ENCODE results near the gene GBX1.

Gene GBX1

GRCh38 chr7:151167197-151167961, at the start of gene GBX1:
Gene GBX1 (minus strand): TSS chr7:151167694. CDS start chr7:151167548, 146 bp downstream.
- in situ Hi-C loops (cut with MboI; ENCODE audit: low sequenced_read_pairs) = no loop called here

GRCh38 chr7:151215396-151215795, 47.9 kb upstream of the GBX1 start:
- in situ Hi-C loops (cut with MboI; ENCODE audit: low sequenced_read_pairs) = no loop called here

- in situ Hi-C loops (cut with MboI; ENCODE audit: low sequenced_read_pairs) = no loop called here
These were observed 46.3 kb upstream of the GBX1 start for GRCh38 chr7:151213826-151214225.

- in situ Hi-C loops (cut with MboI; ENCODE audit: low sequenced_read_pairs) = no loop called here
These were observed 45.1 kb upstream of the GBX1 start for GRCh38 chr7:151212626-151213025.

GRCh38 chr7:151211155-151211772, 43.8 kb upstream of the GBX1 start:
- in situ Hi-C loops (cut with MboI; ENCODE audit: low sequenced_read_pairs) = no loop called here

- in situ Hi-C loops (cut with MboI; ENCODE audit: low sequenced_read_pairs) = no loop called here
These were observed 42.8 kb upstream of the GBX1 start, which contains the start of gene H2BK1 for GRCh38 chr7:151210087-151210854. Gene H2BK1 (minus strand): TSS chr7:151210488. CDS start chr7:151210318, 170 bp downstream.

GRCh38 chr7:151209588-151209987, 42.1 kb upstream of the GBX1 start:
- in situ Hi-C loops (cut with MboI; ENCODE audit: low sequenced_read_pairs) = no loop called here

GRCh38 chr7:151208253-151208862, 40.9 kb upstream of the GBX1 start:
- in situ Hi-C loops (cut with MboI; ENCODE audit: low sequenced_read_pairs) = no loop called here

- in situ Hi-C loops (cut with MboI; ENCODE audit: low sequenced_read_pairs) = no loop called here
These were observed 40.3 kb upstream of the GBX1 start for GRCh38 chr7:151207804-151208203.

GRCh38 chr7:151207315-151207714, 39.8 kb upstream of the GBX1 start:
- in situ Hi-C loops (cut with MboI; ENCODE audit: low sequenced_read_pairs) = no loop called here

- in situ Hi-C loops (cut with MboI; ENCODE audit: low sequenced_read_pairs) = no loop called here
These were observed 39.4 kb upstream of the GBX1 start for GRCh38 chr7:151206914-151207313.

- in situ Hi-C loops (cut with MboI; ENCODE audit: low sequenced_read_pairs) = no loop called here
These were observed 38.2 kb upstream of the GBX1 start for GRCh38 chr7:151205730-151206129.

- in situ Hi-C loops (cut with MboI; ENCODE audit: low sequenced_read_pairs) = no loop called here
These were observed 37.0 kb upstream of the GBX1 start for GRCh38 chr7:151204383-151205032.

- in situ Hi-C loops (cut with MboI; ENCODE audit: low sequenced_read_pairs) = no loop called here
These were observed 35.3 kb upstream of the GBX1 start for GRCh38 chr7:151202836-151203235.

- in situ Hi-C loops (cut with MboI; ENCODE audit: low sequenced_read_pairs) = no loop called here
These were observed 34.3 kb upstream of the GBX1 start for GRCh38 chr7:151201751-151202150.

- in situ Hi-C loops (cut with MboI; ENCODE audit: low sequenced_read_pairs) = no loop called here
These were observed 33.9 kb upstream of the GBX1 start for GRCh38 chr7:151201344-151201743.

GRCh38 chr7:151198945-151199848, 31.7 kb upstream of the GBX1 start:
- in situ Hi-C loops (cut with MboI; ENCODE audit: low sequenced_read_pairs) = no loop called here

GRCh38 chr7:151197932-151198331, 30.4 kb upstream of the GBX1 start:
- in situ Hi-C loops (cut with MboI; ENCODE audit: low sequenced_read_pairs) = no loop called here

- in situ Hi-C loops (cut with MboI; ENCODE audit: low sequenced_read_pairs) = no loop called here
These were observed 28.3 kb upstream of the GBX1 start for GRCh38 chr7:151195616-151196450.

All from hTERT RPE-1 (cell line).